SK-N-DZ (cell line): ENCODE data around the gene FANCL. TPM values are rescaled to one million over a fixed set of nuclear protein-coding genes. Genes with fewer than 3 reads are reported as not detected.
"Not testable (repeated sequence)": the region's sequence is repeated elsewhere in the genome, so short reads cannot be mapped to it uniquely, and the experiment has no call there.

Experiments used
- DNase-seq: peaks from one replicate; pipeline ENCODE4 v3.0.0-alpha.2; 2015; ENCODE audit warnings: low spot score
- polyA plus RNA-seq, 2 experiments: library from polyadenylated mRNA; depleted of rRNA; stranded (reverse); fragments of >200 nt; gene quantifications; 2 replicates each; pipeline ENCODE4 v1.2.3, GENCODE V29; 2014

The FANCL gene
- polyA plus RNA-seq (2014; cell fraction: cytosol; rRNA removed), result 100 and 102 TPM in 2 replicates
- polyA plus RNA-seq (2014; cell fraction: nucleus; rRNA removed), result 203 and 234 TPM in 2 replicates

GRCh38 chr2:58240670-58241545 is at the start of gene FANCL:
FANCL (minus strand) TSS chr2:58241325; CDS start chr2:58241313, 12 bp downstream.
- DNase-seq, result peak; percentile 93

GRCh38 chr2:58289029-58289428 is 47.9 kb upstream of the FANCL start:
- DNase-seq, result no peak

- DNase-seq, result no peak
Observed at GRCh38 chr2:58283931-58284330, 42.8 kb upstream of the FANCL start.

GRCh38 chr2:58275144-58275543 is 34.0 kb upstream of the FANCL start:
- DNase-seq, result not testable (repeated sequence)

- DNase-seq, result no peak
Observed at GRCh38 chr2:58271826-58272225, 30.7 kb upstream of the FANCL start.

GRCh38 chr2:58268685-58269084 is 27.6 kb upstream of the FANCL start:
- no peak for DNase-seq

GRCh38 chr2:58266211-58266610 is 25.1 kb upstream of the FANCL start:
- no peak for DNase-seq

- DNase-seq, result no peak
Observed at GRCh38 chr2:58261209-58261608, 20.1 kb upstream of the FANCL start.

GRCh38 chr2:58258456-58258855 is 17.3 kb upstream of the FANCL start:
- not testable (repeated sequence) for DNase-seq

- not testable (repeated sequence) for DNase-seq
Observed at GRCh38 chr2:58251331-58252201, 10.4 kb upstream of the FANCL start.

- no peak for DNase-seq
Observed at GRCh38 chr2:58241546-58241864, 380 bp upstream of the FANCL start.

- no peak for DNase-seq
Observed at GRCh38 chr2:58239243-58239925, 1.7 kb downstream of the FANCL start.

- DNase-seq, result peak; percentile 18
Observed at GRCh38 chr2:58237741-58238140, 3.4 kb downstream of the FANCL start.

GRCh38 chr2:58235984-58236383 is 5.1 kb downstream of the FANCL start:
- DNase-seq, result no peak

GRCh38 chr2:58235170-58235569 is 6.0 kb downstream of the FANCL start:
- DNase-seq, result no peak

- no peak for DNase-seq
Observed at GRCh38 chr2:58228299-58228698, 12.8 kb downstream of the FANCL start.

GRCh38 chr2:58227171-58227917 is 13.8 kb downstream of the FANCL start:
- DNase-seq, result no peak

- no peak for DNase-seq
Observed at GRCh38 chr2:58221909-58222308, 19.2 kb downstream of the FANCL start.

- DNase-seq, result no peak
Observed at GRCh38 chr2:58215429-58215828, 25.7 kb downstream of the FANCL start.

GRCh38 chr2:58210951-58211568 is 30.1 kb downstream of the FANCL start:
- not testable (repeated sequence) for DNase-seq

GRCh38 chr2:58207189-58207588 is 33.9 kb downstream of the FANCL start:
- no peak for DNase-seq
